HG03571 (cell line): ENCODE data around the gene CDK11B.
"Not testable (repeated sequence)": the region's sequence is repeated elsewhere in the genome, so short reads cannot be mapped to it uniquely, and the experiment has no call there.

Source experiments
- ATAC-seq: cut with Tn5 transposase; IDR thresholded peaks from one replicate; pipeline ENCODE4 v1.9.1; 2021; ENCODE audit not compliant: unreplicated experiment

CDK11B gene

GRCh38 chr1:1662830-1663560 is 4.2 kb upstream of the CDK11B start:
- not testable (repeated sequence) for ATAC-seq

GRCh38 chr1:1662392-1662791 is 3.6 kb upstream of the CDK11B start:
- not testable (repeated sequence) for ATAC-seq

GRCh38 chr1:1648265-1648664 is 10.5 kb downstream of the CDK11B start:
- not testable (repeated sequence) for ATAC-seq

- not testable (repeated sequence) for ATAC-seq
These were observed 11.1 kb downstream of the CDK11B start for GRCh38 chr1:1647567-1648241.

GRCh38 chr1:1646326-1646725 is 12.5 kb downstream of the CDK11B start:
- ATAC-seq, result not testable (repeated sequence)

- ATAC-seq, result not testable (repeated sequence)
These were observed 17.9 kb downstream of the CDK11B start for GRCh38 chr1:1640711-1641461.

GRCh38 chr1:1640081-1640480 is 18.7 kb downstream of the CDK11B start:
- not testable (repeated sequence) for ATAC-seq

GRCh38 chr1:1639368-1639767 is 19.4 kb downstream of the CDK11B start:
- ATAC-seq, result not testable (repeated sequence)

- not testable (repeated sequence) for ATAC-seq
These were observed 20.3 kb downstream of the CDK11B start for GRCh38 chr1:1638528-1638927.

GRCh38 chr1:1637479-1637875 is 21.3 kb downstream of the CDK11B start:
- not testable (repeated sequence) for ATAC-seq

GRCh38 chr1:1636621-1637478 is 22.0 kb downstream of the CDK11B start:
- ATAC-seq, result not testable (repeated sequence)

- ATAC-seq, result not testable (repeated sequence)
These were observed 24.2 kb downstream of the CDK11B start for GRCh38 chr1:1634613-1635012.

GRCh38 chr1:1633409-1633808 is 25.4 kb downstream of the CDK11B start:
- not testable (repeated sequence) for ATAC-seq

- no peak for ATAC-seq
These were observed 26.9 kb downstream of the CDK11B start, which contains the start of gene MMP23B for GRCh38 chr1:1631782-1632420. Gene MMP23B (plus strand): TSS chr1:1632173. CDS start chr1:1632219, 46 bp downstream.

GRCh38 chr1:1630965-1631781 is 27.6 kb downstream of the CDK11B start:
- no peak for ATAC-seq

- ATAC-seq, result peak; percentile 64
These were observed 28.4 kb downstream of the CDK11B start for GRCh38 chr1:1630191-1630964.

- ATAC-seq, result no peak
These were observed 29.2 kb downstream of the CDK11B start for GRCh38 chr1:1629430-1630190.
